Measurements from ENCODE around the gene ANO8. TPM values are rescaled to one million over a fixed set of nuclear protein-coding genes. Genes with fewer than 3 reads are reported as not detected.
A peak's percentile ranks its signal among the peaks of the same experiment; 100 is the strongest.

The ANO8 gene
- total and polyA plus RNA-seq, 2 donors from 2014 or later, result 3.0 to 12.1 TPM

- FAIRE-seq, result no peak
These were observed 26.7 kb downstream of the ANO8 start for GRCh38 chr19:17307876-17308377.

GRCh38 chr19:17306285-17306714 is 28.4 kb downstream of the ANO8 start:
- Histone ChIP-seq H3K4me1 (ENCODE audit: control insufficient read depth in 2 of 3, insufficient read depth in 2 of 3, low read depth in 1 of 3, low read length in 3 of 3) (peaks cover 0 to 29% (median 15%) of the 10 kb centered on the region in 3 donors), H3K4me3 (ENCODE audit: low read length in 3 of 3) (peak overlapping the region; percentile 82 to 93 (median 92)), H3K36me3 (ENCODE audit: control insufficient read depth in 2 of 3, insufficient read depth in 3 of 3, low read length in 3 of 3) (no peaks in the 10 kb centered on the region), H3K27ac (ENCODE audit: low read depth in 2 of 2, low read length in 2 of 2) (peak overlapping the region; percentile 93 to 97), H3K9ac (ENCODE audit: low read length in 3 of 3) (peak overlapping the region in 2 of 3 donors; percentile 88), H3K9me3 (ENCODE audit: control insufficient read depth in 2 of 3, insufficient read depth in 1 of 3, low read length in 3 of 3) (no peaks in the 10 kb centered on the region), H3K27me3 (ENCODE audit: control insufficient read depth, insufficient read depth, low read length) (no peaks in the 10 kb centered on the region)
- FAIRE-seq (no peak), DNase-seq (peak in 1 of 5 donors; percentile 58)
- no peak for TF ChIP-seq CTCF (IDR thresholded peaks at IDR 0.05; ENCODE audit: borderline replicate concordance, extremely low read depth, insufficient read depth)
- intact Hi-C loops (cut with DNase I), result no loop called here

More at GRCh38 chr19:17307876-17308377, 26.7 kb downstream of the ANO8 start:
- H3K27ac ChIP-seq (ENCODE audit: low read depth in 2 of 2, low read length in 2 of 2), result no peak overlapping the region
- H3K27me3 ChIP-seq (ENCODE audit: control insufficient read depth, insufficient read depth, low read length), result no peaks in the 10 kb centered on the region
- peaks cover 0 to 30% (median 15%) of the 10 kb centered on the region in 3 donors for H3K4me1 ChIP-seq (ENCODE audit: control insufficient read depth in 2 of 3, insufficient read depth in 2 of 3, low read depth in 1 of 3, low read length in 3 of 3)
- no peak for DNase-seq
- H3K4me3 ChIP-seq (ENCODE audit: low read length in 3 of 3), result no peak overlapping the region
- no peaks in the 10 kb centered on the region for H3K9me3 ChIP-seq (ENCODE audit: control insufficient read depth in 2 of 3, insufficient read depth in 1 of 3, low read length in 3 of 3)
- no peaks in the 10 kb centered on the region for H3K36me3 ChIP-seq (ENCODE audit: control insufficient read depth in 2 of 3, insufficient read depth in 3 of 3, low read length in 3 of 3)
- intact Hi-C loops (cut with DNase I), result no loop called here
- no peak overlapping the region for H3K9ac ChIP-seq (ENCODE audit: low read length in 3 of 3)
- no peak for TF ChIP-seq CTCF (IDR thresholded peaks at IDR 0.05; ENCODE audit: borderline replicate concordance, extremely low read depth, insufficient read depth)

- H3K4me1 ChIP-seq (ENCODE audit: control insufficient read depth in 2 of 3, insufficient read depth in 2 of 3, low read depth in 1 of 3, low read length in 3 of 3), result peaks cover 0 to 27% (median 15%) of the 10 kb centered on the region in 3 donors
- peak; percentile 57 for FAIRE-seq
- no peaks in the 10 kb centered on the region for H3K36me3 ChIP-seq (ENCODE audit: control insufficient read depth in 2 of 3, insufficient read depth in 3 of 3, low read length in 3 of 3)
- TF ChIP-seq CTCF (IDR thresholded peaks at IDR 0.05; ENCODE audit: borderline replicate concordance, extremely low read depth, insufficient read depth), result peak; percentile 62
- peak within 1 kb of the TSS; percentile 93 to 97 for H3K27ac ChIP-seq (ENCODE audit: low read depth in 2 of 2, low read length in 2 of 2)
- intact Hi-C loops (cut with DNase I), result no loop called here
- peak within 1 kb of the TSS; percentile 82 to 93 (median 92) for H3K4me3 ChIP-seq (ENCODE audit: low read length in 3 of 3)
- no peaks in the 10 kb centered on the region for H3K9me3 ChIP-seq (ENCODE audit: control insufficient read depth in 2 of 3, insufficient read depth in 1 of 3, low read length in 3 of 3)
- peak within 1 kb of the TSS; percentile 65 to 88 (median 88) for H3K9ac ChIP-seq (ENCODE audit: low read length in 3 of 3)
- DNase-seq, result peak; percentile 99 to 100 (median 99)
- H3K27me3 ChIP-seq (ENCODE audit: control insufficient read depth, insufficient read depth, low read length), result no peaks in the 10 kb centered on the region
These were observed 29.0 kb downstream of the ANO8 start, which contains the start of gene MRPL34 for GRCh38 chr19:17305517-17306284. Gene MRPL34, plus strand, starts transcription at chr19:17305872. Its CDS starts 21 bp downstream, at chr19:17305893.
